SK-N-SH (cell line): ENCODE data around the gene FBXW8.

Source experiments
- CTCF ChIP-seq: fragments of 200-600 bp; sonication (generic); IDR thresholded peaks from 2 replicates; pipeline ENCODE4 v1.6.1; 2017; ENCODE audit warnings: antibody characterized with exemption, mild to moderate bottlenecking, moderate library complexity
- EZH2phosphoT487 ChIP-seq: fragments of 200-600 bp; sonication (generic); IDR thresholded peaks from 2 replicates; pipeline ENCODE4 v1.6.1; 2017; ENCODE audit warnings: low read depth, mixed run types, mild to moderate bottlenecking, antibody characterized with exemption, moderate library complexity, borderline replicate concordance
- NFIC ChIP-seq: IDR thresholded peaks from 2 replicates; pipeline ENCODE4 v1.4.0; 2012; ENCODE audit warnings: borderline replicate concordance
- POLR2AphosphoS5 ChIP-seq: IDR thresholded peaks from 2 replicates; pipeline ENCODE4 v1.6.1; 2012; ENCODE audit warnings: low read depth, low read length
- SIN3A ChIP-seq: IDR thresholded peaks from 2 replicates; pipeline ENCODE4 v1.6.1; 2012; ENCODE audit warnings: low read depth, mild to moderate bottlenecking, low read length, moderate library complexity, borderline replicate concordance

GRCh38 chr12:116898669-116899068, 12.1 kb upstream of the FBXW8 start:
- no peak for TF ChIP-seq CTCF
- no peak for TF ChIP-seq NFIC
- TF ChIP-seq EZH2phosphoT487: no peak
- no peak for TF ChIP-seq SIN3A
- no peak for TF ChIP-seq POLR2AphosphoS5
